ENCODE data around the gene TBC1D32.

Gene TBC1D32

GRCh38 chr6:121247386-121247785 lies 86.9 kb downstream of the TBC1D32 start:
- H3K4ac ChIP-seq (ENCODE audit: low read depth, low read length), result no peak overlapping the region
- H4K91ac ChIP-seq (ENCODE audit: low read depth, low read length), result no peak overlapping the region
- no peak overlapping the region for H3K4me2 ChIP-seq (ENCODE audit: low read length)
- no peaks in the 10 kb centered on the region for H3K79me2 ChIP-seq (ENCODE audit: control insufficient read depth, insufficient read depth, low read length, poor library complexity)
- H3K27me3 ChIP-seq (ENCODE audit: insufficient read depth, low read length), result no peaks in the 10 kb centered on the region
- H3K23ac ChIP-seq (ENCODE audit: low read length), result no peak overlapping the region
- H2AFZ ChIP-seq (ENCODE audit: insufficient read depth, low read length, poor library complexity), result no peak overlapping the region
- H4K12ac ChIP-seq (ENCODE audit: low read depth, low read length), result no peak overlapping the region
- H2BK5ac ChIP-seq (ENCODE audit: low read depth, low read length, poor library complexity), result no peak overlapping the region
- no peaks in the 10 kb centered on the region for H3K4me1 ChIP-seq (ENCODE audit: control insufficient read depth in 1 of 2, insufficient read depth in 2 of 2, low read length in 2 of 2)
- peaks cover 0 to 3% of the 10 kb centered on the region in 2 experiments for H3K36me3 ChIP-seq (ENCODE audit: control insufficient read depth in 1 of 2, insufficient read depth in 2 of 2, low read length in 2 of 2)
- H2BK120ac ChIP-seq (ENCODE audit: insufficient read depth, low read length, poor library complexity), result no peak overlapping the region
- no peak overlapping the region for H2AK5ac ChIP-seq (ENCODE audit: low read length)
- H3K18ac ChIP-seq (ENCODE audit: low read length), result no peak overlapping the region
- H3K14ac ChIP-seq (ENCODE audit: low read length), result no peak overlapping the region
- DNase-seq, result no peak
- H3K4me3 ChIP-seq (ENCODE audit: low read depth, low read length), result no peak overlapping the region
- no peak overlapping the region for H4K8ac ChIP-seq (ENCODE audit: low read depth, low read length)
- H3K27ac ChIP-seq (ENCODE audit: low read depth, low read length), result no peak overlapping the region
- no peaks in the 10 kb centered on the region for H3K79me1 ChIP-seq (ENCODE audit: low read length)
- no peaks in the 10 kb centered on the region for H3K9me3 ChIP-seq (ENCODE audit: insufficient read depth, low read depth, low read length)
- H2BK12ac ChIP-seq (ENCODE audit: low read length), result no peak overlapping the region
- no peak overlapping the region for H3K9ac ChIP-seq (ENCODE audit: low read length)

GRCh38 chr6:121242386-121242785 lies 91.9 kb downstream of the TBC1D32 start:
- DNase-seq, result no peak

DNA sequence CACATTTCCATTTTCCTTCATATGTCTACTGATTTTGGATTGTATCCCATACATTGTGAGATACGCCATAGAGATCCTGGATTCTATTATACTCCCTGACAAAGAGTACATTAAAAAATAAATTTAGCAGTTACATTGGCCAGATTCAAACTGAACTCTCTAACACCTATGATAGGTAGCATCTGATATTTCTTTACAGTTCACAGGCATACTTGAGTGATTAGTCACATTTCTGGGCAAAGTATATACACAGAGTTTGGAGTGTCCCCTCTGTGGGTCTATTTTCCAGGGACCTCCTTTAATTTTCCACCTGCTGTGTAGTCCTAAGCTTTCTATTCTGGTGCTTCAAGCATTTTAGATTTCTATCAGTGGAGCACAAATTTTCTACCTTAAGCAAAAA lies 96.4 kb downstream of the TBC1D32 start:
- no peak overlapping the region for H4K12ac ChIP-seq (ENCODE audit: low read depth, low read length)
- no peaks in the 10 kb centered on the region for H3K36me3 ChIP-seq (ENCODE audit: control insufficient read depth in 1 of 2, insufficient read depth in 2 of 2, low read length in 2 of 2)
- H2AFZ ChIP-seq (ENCODE audit: insufficient read depth, low read length, poor library complexity), result no peak overlapping the region
- H2BK12ac ChIP-seq (ENCODE audit: low read length), result no peak overlapping the region
- no peaks in the 10 kb centered on the region for H3K79me2 ChIP-seq (ENCODE audit: control insufficient read depth, insufficient read depth, low read length, poor library complexity)
- H3K18ac ChIP-seq (ENCODE audit: low read length), result no peak overlapping the region
- H3K9me3 ChIP-seq (ENCODE audit: insufficient read depth, low read depth, low read length), result no peaks in the 10 kb centered on the region
- no peak overlapping the region for H3K4me2 ChIP-seq (ENCODE audit: low read length)
- no peak overlapping the region for H3K14ac ChIP-seq (ENCODE audit: low read length)
- H2BK120ac ChIP-seq (ENCODE audit: insufficient read depth, low read length, poor library complexity), result no peak overlapping the region
- no peaks in the 10 kb centered on the region for H3K79me1 ChIP-seq (ENCODE audit: low read length)
- H2AK5ac ChIP-seq (ENCODE audit: low read length), result no peak overlapping the region
- H3K27ac ChIP-seq (ENCODE audit: low read depth, low read length), result no peak overlapping the region
- no peak overlapping the region for H2BK5ac ChIP-seq (ENCODE audit: low read depth, low read length, poor library complexity)
- H3K9ac ChIP-seq (ENCODE audit: low read length), result no peak overlapping the region
- no peak overlapping the region for H3K4me3 ChIP-seq (ENCODE audit: low read depth, low read length)
- no peak overlapping the region for H3K23ac ChIP-seq (ENCODE audit: low read length)
- H3K4me1 ChIP-seq (ENCODE audit: control insufficient read depth in 1 of 2, insufficient read depth in 2 of 2, low read length in 2 of 2), result no peaks in the 10 kb centered on the region
- no peak overlapping the region for H4K8ac ChIP-seq (ENCODE audit: low read depth, low read length)
- H4K91ac ChIP-seq (ENCODE audit: low read depth, low read length), result no peak overlapping the region
- DNase-seq, result peak in 1 of 2 donors; percentile 16
- no CpG with 5 or more reads among the region's 1 CpG for WGBS (ENCODE audit: extremely low coverage, insufficient coverage, insufficient read length)
- no peak overlapping the region for H3K4ac ChIP-seq (ENCODE audit: low read depth, low read length)
- H3K27me3 ChIP-seq (ENCODE audit: insufficient read depth, low read length), result no peaks in the 10 kb centered on the region

More at GRCh38 chr6:121242386-121242785, 91.9 kb downstream of the TBC1D32 start:
- no peak overlapping the region for H4K91ac ChIP-seq (ENCODE audit: low read depth, low read length)
- H4K8ac ChIP-seq (ENCODE audit: low read depth, low read length), result no peak overlapping the region
- no peak overlapping the region for H3K4me3 ChIP-seq (ENCODE audit: low read depth, low read length)
- H3K4me2 ChIP-seq (ENCODE audit: low read length), result no peak overlapping the region
- no peak overlapping the region for H2AFZ ChIP-seq (ENCODE audit: insufficient read depth, low read length, poor library complexity)
- H3K14ac ChIP-seq (ENCODE audit: low read length), result no peak overlapping the region
- H3K9me3 ChIP-seq (ENCODE audit: insufficient read depth, low read depth, low read length), result no peaks in the 10 kb centered on the region
- H3K79me2 ChIP-seq (ENCODE audit: control insufficient read depth, insufficient read depth, low read length, poor library complexity), result no peaks in the 10 kb centered on the region
- no peak overlapping the region for H3K9ac ChIP-seq (ENCODE audit: low read length)
- H2BK5ac ChIP-seq (ENCODE audit: low read depth, low read length, poor library complexity), result no peak overlapping the region
- no peak overlapping the region for H4K12ac ChIP-seq (ENCODE audit: low read depth, low read length)
- H2BK12ac ChIP-seq (ENCODE audit: low read length), result no peak overlapping the region
- no peak overlapping the region for H2AK5ac ChIP-seq (ENCODE audit: low read length)
- no peaks in the 10 kb centered on the region for H3K27me3 ChIP-seq (ENCODE audit: insufficient read depth, low read length)
- no peaks in the 10 kb centered on the region for H3K4me1 ChIP-seq (ENCODE audit: control insufficient read depth in 1 of 2, insufficient read depth in 2 of 2, low read length in 2 of 2)
- no peaks in the 10 kb centered on the region for H3K79me1 ChIP-seq (ENCODE audit: low read length)
- peaks cover 0 to 3% of the 10 kb centered on the region in 2 experiments for H3K36me3 ChIP-seq (ENCODE audit: control insufficient read depth in 1 of 2, insufficient read depth in 2 of 2, low read length in 2 of 2)
- no peak overlapping the region for H3K23ac ChIP-seq (ENCODE audit: low read length)
- no CpG with 5 or more reads among the region's 2 CpGs for WGBS (ENCODE audit: extremely low coverage, insufficient coverage, insufficient read length)
- H2BK120ac ChIP-seq (ENCODE audit: insufficient read depth, low read length, poor library complexity), result no peak overlapping the region
- no peak overlapping the region for H3K27ac ChIP-seq (ENCODE audit: low read depth, low read length)
- no peak overlapping the region for H3K18ac ChIP-seq (ENCODE audit: low read length)
- no peak overlapping the region for H3K4ac ChIP-seq (ENCODE audit: low read depth, low read length)

GRCh38 chr6:121236984-121237383 lies 97.3 kb downstream of the TBC1D32 start:
- Histone ChIP-seq H3K79me2 (ENCODE audit: control insufficient read depth, insufficient read depth, low read length, poor library complexity) (no peaks in the 10 kb centered on the region), H3K9ac (ENCODE audit: low read length) (no peak overlapping the region), H3K27me3 (ENCODE audit: insufficient read depth, low read length) (no peaks in the 10 kb centered on the region)

More at GRCh38 chr6:121236984-121237383, 97.3 kb downstream of the TBC1D32 start:
- Histone ChIP-seq H3K4me3 (ENCODE audit: low read depth, low read length) (no peak overlapping the region), H3K36me3 (ENCODE audit: control insufficient read depth in 1 of 2, insufficient read depth in 2 of 2, low read length in 2 of 2) (no peaks in the 10 kb centered on the region), H3K27ac (ENCODE audit: low read depth, low read length) (no peak overlapping the region), H3K18ac (ENCODE audit: low read length) (no peak overlapping the region), H4K12ac (ENCODE audit: low read depth, low read length) (no peak overlapping the region), H2BK120ac (ENCODE audit: insufficient read depth, low read length, poor library complexity) (no peak overlapping the region), H2AFZ (ENCODE audit: insufficient read depth, low read length, poor library complexity) (no peak overlapping the region), H3K14ac (ENCODE audit: low read length) (no peak overlapping the region), H3K79me1 (ENCODE audit: low read length) (no peaks in the 10 kb centered on the region), H2BK5ac (ENCODE audit: low read depth, low read length, poor library complexity) (no peak overlapping the region), H3K4me2 (ENCODE audit: low read length) (no peak overlapping the region), H3K9me3 (ENCODE audit: insufficient read depth, low read depth, low read length) (no peaks in the 10 kb centered on the region), H4K91ac (ENCODE audit: low read depth, low read length) (no peak overlapping the region), H2AK5ac (ENCODE audit: low read length) (no peak overlapping the region), H3K4me1 (ENCODE audit: control insufficient read depth in 1 of 2, insufficient read depth in 2 of 2, low read length in 2 of 2) (no peaks in the 10 kb centered on the region), H3K23ac (ENCODE audit: low read length) (no peak overlapping the region), H4K8ac (ENCODE audit: low read depth, low read length) (no peak overlapping the region), H3K4ac (ENCODE audit: low read depth, low read length) (no peak overlapping the region), H2BK12ac (ENCODE audit: low read length) (no peak overlapping the region)
- no peak for DNase-seq

All from trophoblast cell (in vitro differentiated cells and primary cell).